HG02981 (cell line): ENCODE results near the gene DLK1.

Experiments used
- ATAC-seq: cut with Tn5 transposase; IDR thresholded peaks from one replicate; pipeline ENCODE4 v1.9.1; 2021; ENCODE audit warnings: mild to moderate bottlenecking, moderate library complexity; ENCODE audit not compliant: unreplicated experiment

Gene DLK1

DNA sequence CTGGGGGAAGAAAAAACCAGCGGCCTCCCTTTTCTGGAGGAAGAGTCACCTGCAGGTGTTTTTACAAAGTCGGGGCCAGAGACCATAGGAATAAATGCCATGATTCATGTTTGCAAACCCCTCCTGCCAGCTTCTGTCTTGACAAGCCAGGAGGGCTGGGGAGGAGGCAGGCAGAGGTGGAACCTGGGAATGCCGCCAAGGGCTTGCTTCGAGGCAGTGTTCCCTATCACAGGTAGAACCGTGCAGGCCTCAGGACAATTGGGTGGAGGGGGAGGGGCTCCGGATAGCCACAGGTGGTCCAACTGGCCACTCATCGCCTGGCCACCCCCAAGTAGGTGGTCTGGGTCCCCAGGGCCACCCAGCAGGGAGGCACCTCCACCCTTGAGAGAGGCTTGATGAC, 14.2 kb upstream of the DLK1 start:
- no peak for ATAC-seq

DNA sequence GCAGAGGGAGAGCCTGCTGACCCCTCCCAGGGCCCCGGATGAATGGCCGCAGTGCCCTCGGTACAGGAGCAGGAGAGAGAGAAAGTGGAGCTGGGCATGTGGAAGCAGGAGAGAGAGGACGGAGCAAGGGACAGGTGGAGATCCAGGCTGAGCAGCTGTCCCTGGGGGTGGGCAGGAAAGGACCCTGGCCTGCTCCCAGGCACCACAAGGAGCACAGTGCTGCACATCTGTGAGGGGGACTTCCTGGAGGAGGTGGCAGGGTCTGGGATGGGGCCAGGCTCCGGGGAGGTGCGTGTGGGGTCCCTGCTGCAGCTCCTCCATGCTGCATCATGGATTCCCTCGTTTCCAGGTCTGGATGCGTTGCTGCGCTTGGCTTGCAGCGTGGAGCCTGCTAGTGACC, 13.0 kb upstream of the DLK1 start:
- no peak for ATAC-seq

DNA sequence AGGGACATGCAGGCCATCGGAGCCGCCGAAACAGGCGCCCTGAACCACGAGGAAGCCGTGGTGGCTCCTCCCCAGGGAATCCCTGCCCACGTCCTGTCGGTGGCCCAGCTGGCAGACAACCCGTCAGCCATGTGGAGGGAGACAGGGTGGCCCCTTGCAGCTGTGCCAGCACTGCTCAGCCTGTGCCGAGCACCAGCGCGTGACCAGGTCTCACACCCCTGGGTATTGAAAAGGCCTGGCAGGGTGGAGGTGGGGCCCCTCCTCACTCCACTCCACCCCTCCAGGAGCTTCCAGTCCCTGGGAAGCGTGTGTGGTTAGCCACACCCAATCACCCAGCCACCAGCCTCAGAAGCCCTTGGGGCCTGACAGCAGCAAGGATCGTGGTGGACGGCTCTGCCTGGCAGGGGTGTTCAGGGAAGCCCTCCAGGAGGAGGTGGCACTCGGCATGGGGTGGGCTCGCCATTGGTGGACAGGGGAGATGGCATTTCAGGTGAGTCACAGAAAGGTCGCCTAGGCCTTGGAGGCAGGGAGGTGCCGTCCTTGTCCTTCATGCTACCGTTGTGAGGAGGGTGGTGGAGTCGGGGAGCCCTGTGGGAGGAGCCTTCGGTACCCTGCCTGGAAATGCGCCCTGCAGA, 12.3 kb upstream of the DLK1 start:
- ATAC-seq = no peak

DNA sequence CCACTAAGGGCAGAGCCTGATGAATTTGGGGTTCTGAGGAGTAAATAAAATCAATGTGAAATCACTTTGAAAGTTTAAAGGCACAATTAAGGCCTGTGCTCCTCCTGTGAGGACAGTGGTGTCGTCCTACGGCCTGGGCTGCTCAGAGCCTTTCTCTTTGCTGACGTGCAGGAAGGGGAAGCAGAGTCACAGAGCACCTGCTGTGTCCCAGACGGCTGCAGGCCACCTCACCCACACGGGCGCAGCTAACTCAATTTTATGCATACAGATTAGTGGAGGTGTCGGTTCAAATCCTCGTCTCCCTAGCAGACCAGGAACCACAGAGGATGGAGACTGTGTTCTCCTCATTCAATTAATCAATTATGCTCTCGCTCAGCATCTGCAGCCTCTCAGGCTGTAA, 11.4 kb upstream of the DLK1 start:
- ATAC-seq = no peak

DNA sequence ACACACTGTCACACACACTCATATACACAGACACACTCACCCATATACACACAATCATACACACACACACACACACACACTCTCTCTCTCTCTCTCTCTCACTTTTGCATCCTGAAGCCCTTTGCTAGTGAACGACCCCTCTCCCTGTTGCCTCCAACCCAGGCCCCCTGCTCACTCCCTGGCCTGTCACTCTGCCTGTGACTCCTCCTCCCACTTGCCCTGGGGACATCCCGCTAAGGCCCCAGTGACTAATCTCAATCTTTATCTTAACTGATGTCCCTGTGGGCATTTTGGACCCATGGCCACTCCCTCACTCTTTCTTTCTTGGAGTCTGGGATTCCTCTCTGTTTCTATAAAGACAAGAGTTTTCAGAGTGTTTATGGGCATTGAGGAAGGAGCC, 10.9 kb upstream of the DLK1 start:
- no peak for ATAC-seq

DNA sequence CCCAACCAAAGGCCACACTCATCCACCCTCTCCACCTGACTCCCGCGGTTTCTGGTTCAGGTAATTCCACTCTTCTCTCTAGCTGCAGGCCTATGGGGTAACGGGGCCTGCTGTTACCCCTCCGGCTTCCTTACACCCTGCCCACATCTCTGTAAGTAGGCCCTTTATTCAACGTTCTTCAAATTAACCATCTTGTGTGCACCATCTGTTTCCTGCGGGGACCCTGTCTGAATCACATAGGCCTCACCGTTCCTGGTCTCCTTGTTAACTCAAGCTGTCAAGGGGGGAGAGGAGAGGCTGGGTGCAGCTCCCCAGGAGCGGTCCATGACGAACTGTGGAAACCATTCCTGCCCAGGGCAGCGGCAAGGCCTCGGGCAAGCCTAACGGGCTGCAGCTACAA, 9.3 kb upstream of the DLK1 start:
- no peak for ATAC-seq

DNA sequence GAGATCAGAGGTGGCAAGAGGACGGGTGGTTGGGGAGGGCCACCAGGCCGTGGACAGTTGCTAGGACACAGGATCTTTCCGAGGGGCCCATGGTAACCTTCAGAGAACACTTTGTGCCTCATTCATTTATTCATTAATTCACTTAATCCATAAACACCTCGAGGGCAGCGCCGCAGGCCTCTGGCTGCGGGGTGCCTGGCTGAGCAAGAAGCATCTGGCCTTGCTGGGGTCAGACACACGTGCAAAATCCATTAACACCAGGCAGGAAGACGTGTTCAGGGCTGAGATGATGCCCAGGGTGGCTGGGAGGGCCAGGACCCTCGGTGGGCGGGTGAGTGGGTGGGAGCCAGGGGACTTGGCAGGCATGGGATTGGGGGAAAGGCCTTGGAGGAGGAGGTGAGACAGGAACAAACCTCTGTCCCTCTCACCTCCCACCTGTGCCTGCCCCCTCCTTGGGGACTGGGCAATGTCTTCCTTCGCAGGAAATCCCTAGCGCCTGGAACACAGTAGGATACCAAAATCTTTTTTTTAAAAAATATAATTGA, 6.6 kb upstream of the DLK1 start:
- ATAC-seq = no peak

DNA sequence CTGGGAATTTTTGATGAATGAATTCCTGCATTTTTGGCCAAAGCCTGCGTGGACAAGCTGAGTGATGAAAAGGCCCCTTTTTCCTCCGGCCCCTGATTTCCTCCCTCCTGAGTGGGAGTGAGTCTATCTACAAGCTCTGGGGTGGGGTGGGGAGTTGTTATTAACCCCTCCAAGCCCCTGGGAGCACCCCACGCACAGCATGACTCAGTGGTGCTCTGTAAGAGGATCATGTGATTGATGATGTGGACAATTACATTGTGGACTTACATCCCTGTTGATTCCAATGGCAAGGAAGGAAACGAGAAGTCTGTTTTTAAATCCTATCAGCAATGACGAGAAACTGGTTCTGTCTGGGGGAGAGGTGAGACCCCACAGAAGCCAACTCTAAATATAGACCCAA, 5.1 kb upstream of the DLK1 start:
- no peak for ATAC-seq

DNA sequence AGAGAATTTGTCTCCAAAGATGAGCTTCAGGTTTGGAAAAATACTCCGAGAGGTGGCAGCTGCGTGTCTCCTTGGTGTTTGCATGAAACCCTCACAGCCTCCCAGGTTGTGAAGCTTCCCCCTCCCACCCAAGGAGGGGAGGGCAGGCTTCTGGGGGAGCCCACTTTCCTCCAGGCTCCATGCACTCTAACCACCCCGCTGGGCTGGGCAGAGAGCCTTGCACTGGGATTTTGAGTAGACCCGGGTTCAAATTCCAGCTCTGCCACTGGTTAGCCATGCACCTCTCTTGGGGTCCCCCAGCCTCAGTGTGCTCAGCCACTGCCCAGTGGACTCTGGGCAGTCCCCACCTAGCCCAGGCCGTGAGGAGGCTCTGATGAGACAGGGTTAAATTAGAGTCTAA, 4.3 kb upstream of the DLK1 start:
- no peak for ATAC-seq

DNA sequence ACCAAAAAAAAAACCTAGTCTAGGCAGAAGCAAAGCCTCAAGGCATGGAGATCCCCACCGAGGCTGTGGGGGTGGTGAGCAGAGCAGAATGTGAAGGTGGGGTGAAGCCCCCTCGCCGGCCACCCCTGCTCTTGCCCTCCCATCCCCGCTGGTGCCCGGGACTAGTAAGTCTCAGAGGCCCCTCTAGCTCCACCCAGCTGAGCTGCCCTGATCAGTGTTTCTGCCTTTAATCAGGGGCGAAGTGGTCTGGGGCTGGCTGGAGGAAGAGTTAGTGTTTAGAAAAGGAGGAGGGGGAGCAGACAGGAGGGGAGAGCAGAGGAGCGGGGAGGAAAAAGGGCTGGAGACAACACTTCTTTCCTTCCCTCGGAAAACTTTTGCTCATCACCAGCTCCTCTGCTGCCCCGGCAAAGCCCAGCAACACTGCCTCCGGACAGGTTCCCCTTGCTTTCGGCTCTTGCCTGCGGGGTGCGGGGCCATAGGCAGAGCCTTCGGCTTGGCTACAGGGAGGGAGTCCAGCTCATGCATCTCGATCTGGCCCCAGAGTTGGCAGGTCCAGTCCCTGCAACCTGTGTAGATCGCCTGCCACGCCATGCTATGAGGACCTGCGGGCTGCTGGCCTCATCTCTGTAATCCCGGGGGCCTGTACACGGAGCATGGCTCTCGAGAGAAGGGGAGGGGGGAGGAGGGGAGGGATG, 3.4 kb upstream of the DLK1 start:
- ATAC-seq = no peak

DNA sequence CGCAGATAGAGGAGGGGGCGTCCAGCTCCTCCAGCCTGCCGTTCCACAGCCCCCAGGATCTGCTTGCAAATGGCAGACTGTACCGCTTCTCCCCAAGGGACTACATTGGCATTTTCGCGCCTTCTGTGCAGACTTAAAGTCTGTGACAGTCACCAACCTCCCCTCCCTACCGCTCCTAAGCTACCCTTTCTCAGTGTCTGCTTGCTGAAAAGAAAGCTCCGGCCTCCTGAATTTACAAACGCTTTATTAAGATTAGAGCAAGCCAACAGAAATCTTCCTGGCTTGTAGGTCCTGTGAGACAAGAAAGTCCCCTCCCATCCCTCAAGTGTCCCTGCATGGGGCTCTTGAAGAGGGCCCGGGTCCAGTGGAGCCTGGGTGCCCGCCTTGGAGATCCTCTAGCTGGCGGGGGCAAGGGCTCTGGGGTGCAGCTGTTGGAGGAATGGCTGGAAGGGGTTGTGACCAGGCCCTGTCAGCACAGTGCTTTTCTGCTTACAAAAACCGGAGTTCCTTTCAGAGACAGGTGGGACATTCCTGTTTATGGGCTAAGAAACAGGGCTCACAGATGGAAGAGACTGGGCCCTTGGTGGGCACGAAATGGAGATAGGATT, 2.8 kb upstream of the DLK1 start:
- ATAC-seq = no peak

DNA sequence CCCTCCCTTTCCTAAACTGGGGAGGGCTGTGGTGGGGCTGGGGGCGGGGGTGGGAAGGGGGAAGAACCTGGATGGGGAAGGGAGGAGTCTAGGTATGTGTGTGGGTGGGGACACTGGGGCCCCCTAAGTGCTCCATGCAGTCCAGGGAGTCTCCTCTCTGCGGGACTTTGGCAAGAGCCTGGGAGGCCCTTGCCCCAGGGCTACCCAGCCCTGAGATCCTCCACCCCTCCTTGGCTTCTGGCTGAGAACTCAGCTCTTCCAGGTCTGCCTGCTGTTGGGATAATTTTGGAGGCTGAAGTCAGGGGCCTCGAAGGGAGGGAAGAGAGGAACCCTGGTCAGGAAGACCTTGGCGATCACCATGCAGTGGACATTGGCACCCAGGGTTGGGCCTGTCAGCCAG, 2.2 kb upstream of the DLK1 start:
- no peak for ATAC-seq

DNA sequence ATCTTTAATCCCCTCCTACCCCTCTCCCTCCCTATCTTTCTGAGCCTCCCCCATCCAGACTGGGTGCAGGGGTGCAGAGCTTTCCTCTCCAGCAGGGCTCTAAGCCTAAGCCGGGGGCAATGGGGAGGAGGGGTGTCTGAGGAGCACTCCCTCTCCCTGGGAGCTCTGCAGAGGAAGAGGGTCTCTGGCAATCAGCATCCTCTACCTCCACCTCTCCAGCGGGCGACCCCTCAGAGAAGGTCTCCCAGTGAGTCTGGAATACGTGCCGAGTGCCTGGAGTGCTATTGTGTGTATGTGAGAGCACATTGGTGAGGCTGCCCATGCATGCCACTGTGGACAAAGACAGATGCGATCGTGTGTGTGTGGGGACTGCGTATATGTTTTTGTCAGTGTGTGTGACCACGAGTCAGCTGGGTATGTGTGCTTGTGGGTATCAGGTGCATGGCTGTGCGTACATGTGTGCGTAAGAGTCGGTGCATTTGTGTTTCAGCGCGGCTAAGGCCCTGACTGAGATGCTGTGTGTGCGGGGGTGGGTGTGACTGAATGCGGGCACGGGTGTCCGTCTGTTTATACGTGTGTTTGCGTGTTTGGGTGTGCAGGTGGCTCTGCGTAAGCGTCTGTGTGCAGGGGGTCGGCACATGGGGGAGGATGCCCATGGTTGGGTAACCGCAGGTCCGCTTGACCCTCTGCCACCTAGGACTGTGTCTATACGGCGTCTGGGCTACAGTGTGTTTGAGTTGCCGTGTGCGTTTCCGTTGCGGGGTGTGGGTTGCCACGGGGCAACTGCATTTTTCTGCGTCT, 905 bp upstream of the DLK1 start:
- no peak for ATAC-seq

DNA sequence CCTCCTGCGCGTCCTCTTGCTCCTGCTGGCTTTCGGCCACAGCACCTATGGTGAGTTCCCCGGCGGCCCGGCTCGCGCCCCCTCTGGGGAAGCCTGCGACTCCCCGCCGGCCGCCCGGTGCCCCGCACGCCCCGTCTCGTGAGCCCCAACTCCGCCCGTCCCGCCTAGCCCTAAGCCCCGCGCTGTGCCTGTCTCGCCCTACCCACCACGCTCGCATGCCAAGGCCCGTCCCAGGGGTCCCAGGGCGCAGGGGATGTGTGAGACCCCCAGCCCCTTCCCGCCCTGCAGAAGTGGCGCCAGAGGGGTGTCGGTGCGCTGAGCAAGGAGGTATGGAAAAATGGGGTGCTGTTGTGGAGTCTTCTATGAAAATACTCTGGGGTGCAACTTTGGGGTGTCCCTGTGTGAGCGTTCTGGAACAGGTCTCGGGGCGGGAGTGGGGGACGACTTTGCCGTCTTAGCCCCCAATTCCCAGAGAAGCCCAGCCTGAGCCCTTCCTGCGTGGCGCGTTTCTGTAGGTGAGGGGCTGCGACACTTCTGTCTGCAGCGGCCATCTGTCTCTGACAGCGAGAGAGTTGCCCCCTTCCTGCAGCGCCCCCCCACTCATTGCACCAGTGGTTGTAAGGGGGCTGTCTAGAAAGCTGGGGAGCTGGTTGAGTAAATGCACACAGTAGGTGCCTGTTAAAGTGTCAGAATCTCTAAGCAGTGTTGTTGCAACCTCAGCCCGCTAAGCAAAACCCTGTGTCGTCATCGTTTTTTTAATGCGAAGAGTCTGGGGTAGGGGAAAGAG, 587 bp downstream of the DLK1 start:
- no peak for ATAC-seq

DNA sequence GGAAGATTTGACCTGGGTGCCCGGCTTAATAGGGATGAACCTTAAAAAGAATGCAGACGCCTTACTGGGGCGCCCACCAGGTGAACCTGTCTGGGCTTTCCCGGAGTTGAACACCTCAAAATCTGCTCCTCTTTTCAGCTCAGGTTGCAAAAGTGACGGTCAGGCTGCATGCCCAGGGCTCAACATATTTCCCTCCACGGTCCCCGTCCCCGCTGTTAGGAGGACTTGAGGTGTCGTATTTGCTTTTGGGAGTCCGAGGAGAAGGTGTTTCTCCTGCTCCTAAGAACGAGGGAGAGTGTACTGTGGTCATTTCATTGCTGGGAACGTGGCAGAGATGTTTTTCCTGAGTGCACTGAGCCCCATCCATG, 1.2 kb downstream of the DLK1 start:
- no peak for ATAC-seq

DNA sequence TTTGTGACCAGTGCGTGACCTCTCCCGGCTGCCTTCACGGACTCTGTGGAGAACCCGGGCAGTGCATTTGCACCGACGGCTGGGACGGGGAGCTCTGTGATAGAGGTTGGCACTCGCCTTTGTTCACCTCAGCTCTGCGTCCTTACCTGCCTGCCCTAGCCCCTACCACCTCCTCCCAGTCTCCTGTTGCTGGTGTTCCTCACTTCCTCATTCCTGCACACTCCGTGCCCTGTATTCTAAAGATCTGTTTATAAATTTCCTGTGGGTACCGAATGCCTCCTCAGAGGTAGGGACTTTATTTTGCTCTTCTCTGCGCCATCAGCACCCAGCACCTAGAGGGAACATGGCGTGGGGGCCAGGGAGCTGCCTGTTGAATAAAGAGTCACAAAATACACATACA, 2.3 kb downstream of the DLK1 start:
- no peak for ATAC-seq

DNA sequence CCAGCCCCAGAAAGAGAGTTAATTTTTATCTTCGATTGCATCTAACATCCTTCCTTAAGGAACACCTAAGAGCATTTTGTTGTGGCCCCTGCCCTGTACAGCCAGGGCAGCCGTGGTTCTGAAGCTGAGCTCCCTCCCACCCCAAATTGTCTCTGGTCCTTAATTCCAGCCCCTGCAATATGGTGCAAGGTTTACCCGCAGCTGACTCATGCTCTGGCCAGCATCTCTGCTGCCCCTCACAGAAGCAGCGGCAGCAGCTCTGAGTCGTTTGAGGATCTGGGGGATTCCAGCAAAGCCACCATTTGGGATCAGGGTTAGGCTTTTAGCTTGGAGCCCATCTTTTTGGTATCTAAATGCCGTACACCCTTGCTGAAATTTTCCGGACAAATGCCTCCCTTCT, 3.3 kb downstream of the DLK1 start:
- ATAC-seq = no peak

DNA sequence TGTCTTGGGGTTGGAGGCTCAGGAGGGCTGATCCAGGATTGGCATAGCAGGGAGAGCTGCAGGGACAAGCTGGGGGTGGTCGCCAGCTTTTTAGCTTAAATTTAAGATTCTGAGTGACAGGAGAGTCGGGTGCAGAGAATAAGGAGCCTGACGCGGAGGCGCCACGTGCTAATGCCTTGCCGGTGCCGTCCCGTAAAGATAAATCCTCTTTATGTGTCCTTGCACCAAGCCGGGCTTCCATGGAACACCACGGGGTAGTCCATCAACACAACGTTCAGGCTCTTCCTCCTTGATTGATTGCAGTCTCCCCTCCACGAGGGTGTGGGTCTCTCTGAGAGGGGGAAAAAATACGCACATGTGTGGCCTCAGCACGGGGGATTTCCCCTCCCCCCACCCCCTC, 3.9 kb downstream of the DLK1 start:
- no peak for ATAC-seq

DNA sequence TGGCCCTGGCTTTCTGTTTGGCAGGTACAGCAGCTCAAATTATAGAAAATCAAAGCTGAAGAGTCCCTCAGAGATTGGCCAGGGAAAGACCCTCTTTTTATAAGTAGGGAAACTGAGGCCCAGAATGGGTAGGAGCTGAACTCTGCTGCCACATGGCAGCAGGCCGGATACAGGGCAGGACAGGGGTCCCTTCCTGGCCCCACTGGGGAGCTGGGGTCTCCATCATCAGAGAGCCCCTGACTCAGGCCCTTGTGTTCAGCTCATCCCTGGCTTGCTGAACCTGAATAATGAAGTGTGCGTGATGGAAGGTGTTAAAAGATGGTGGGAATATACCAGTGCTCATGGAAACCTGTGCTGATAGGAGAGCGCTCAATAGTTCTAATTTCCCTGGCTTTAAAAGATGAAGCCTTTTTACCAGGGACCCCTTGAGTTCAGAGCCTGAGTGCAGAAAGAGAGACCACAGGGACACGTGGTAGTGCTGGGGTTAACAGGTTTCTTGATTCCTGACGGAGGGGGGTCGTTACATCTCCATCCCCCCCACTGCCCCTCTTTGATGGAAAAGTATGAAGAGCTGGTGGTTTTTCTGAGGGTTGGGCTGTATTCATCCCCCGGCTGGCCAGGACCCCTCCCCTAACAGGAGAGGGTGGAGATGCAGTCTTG, 4.4 kb downstream of the DLK1 start:
- no peak for ATAC-seq
